HEK293 (cell line): ENCODE results near the gene CEP295NL.

ENCODE experiments used
- CTCF ChIA-PET: fragments of 350-600 bp; formaldehyde crosslinking; extraction: SDS; loops from one replicate; lab custom pipeline; 2021; ENCODE audit warnings: antibody characterized with exemption; lab: Yijun Ruan, JAX
- POLR2A ChIA-PET: fragments of 300-600 bp; formaldehyde crosslinking; extraction: SDS; loops from one replicate; lab custom pipeline; 2020; ENCODE audit warnings: antibody characterized with exemption, inconsistent platforms; lab: Yijun Ruan, JAX
- H3K27ac ChIP-seq: fragments of 200-500 bp; sonication (Bioruptor generic); 2 replicates; pipeline ENCODE4 v1.5.1; 2014; ENCODE audit warnings: low read depth, low read length, control low read depth, inconsistent platforms; ENCODE audit errors: extremely low read depth
- H3K36me3 ChIP-seq, 2 experiments: fragments of 200-500 bp in 1 of 2; sonication (Bioruptor generic) in 1 of 2; 1 replicate in 1 of 2; 2 replicates in 1 of 2; pipeline ENCODE4 v1.5.1; 2014 to 2017; ENCODE audit warnings: inconsistent platforms in 2 of 2, low read length in 2 of 2; ENCODE audit not compliant: control insufficient read depth in 2 of 2, insufficient read depth in 1 of 2
- H3K4me1 ChIP-seq: fragments of 200-500 bp; sonication (Bioruptor generic); 2 replicates; pipeline ENCODE4 v1.5.1; 2014; ENCODE audit warnings: mild to moderate bottlenecking, low read length, inconsistent platforms; ENCODE audit not compliant: control insufficient read depth, insufficient read depth
- H3K4me3 ChIP-seq: 2 replicates; pipeline ENCODE4 v1.5.1; 2011; ENCODE audit warnings: low read depth, mild to moderate bottlenecking, control low read depth, low read length, moderate library complexity
- H3K9me3 ChIP-seq: fragments of 200-500 bp; sonication (Bioruptor generic); 2 replicates; pipeline ENCODE4 v1.5.1; 2014; ENCODE audit warnings: low read depth, low read length, inconsistent platforms; ENCODE audit not compliant: control insufficient read depth, insufficient read depth
- BCL11A ChIP-seq: fragments of 450-650 bp; formaldehyde crosslinking; IDR thresholded peaks from 2 replicates; pipeline ENCODE4 v1.5.1; 2016; ENCODE audit warnings: low read depth, missing biosample characterization, missing genetic modification characterization
- FEZF1 ChIP-seq: fragments of 450-650 bp; formaldehyde crosslinking; IDR thresholded peaks from 2 replicates; pipeline ENCODE4 v1.5.1; 2016; ENCODE audit warnings: missing biosample characterization, missing genetic modification characterization
- GLI2 ChIP-seq: fragments of 450-650 bp; formaldehyde crosslinking; IDR thresholded peaks from 2 replicates; pipeline ENCODE4; 2017; ENCODE audit warnings: missing biosample characterization, missing genetic modification characterization, low read depth, borderline replicate concordance
- KLF1 ChIP-seq: fragments of 450-650 bp; formaldehyde crosslinking; IDR thresholded peaks from 2 replicates; pipeline ENCODE4 v1.5.1; 2016; ENCODE audit warnings: missing biosample characterization, missing genetic modification characterization
- MZF1 ChIP-seq: fragments of 450-650 bp; formaldehyde crosslinking; IDR thresholded peaks from 2 replicates; pipeline ENCODE4 v1.5.1; 2017; ENCODE audit warnings: missing biosample characterization, missing genetic modification characterization, borderline replicate concordance
- SCRT2 ChIP-seq: fragments of 450-650 bp; formaldehyde crosslinking; IDR thresholded peaks from 2 replicates; pipeline ENCODE4 v1.5.1; 2016; ENCODE audit warnings: missing biosample characterization, missing genetic modification characterization
- SP2 ChIP-seq: fragments of 450-650 bp; formaldehyde crosslinking; IDR thresholded peaks from 2 replicates; pipeline ENCODE4 v1.5.1; 2016; ENCODE audit warnings: missing biosample characterization, missing genetic modification characterization
- YY1 ChIP-seq: fragments of 450-650 bp; formaldehyde crosslinking; IDR thresholded peaks from 2 replicates; pipeline ENCODE4 v1.5.1; 2018; ENCODE audit warnings: missing biosample characterization, missing genetic modification characterization
- YY2 ChIP-seq: fragments of 450-650 bp; formaldehyde crosslinking; IDR thresholded peaks from 2 replicates; pipeline ENCODE4 v1.5.1; 2016; ENCODE audit warnings: missing biosample characterization, missing genetic modification characterization
- ZBTB20 ChIP-seq: fragments of 450-650 bp; formaldehyde crosslinking; IDR thresholded peaks from 2 replicates; pipeline ENCODE4 v1.5.1; 2016; ENCODE audit warnings: missing biosample characterization, missing genetic modification characterization
- ZBTB48 ChIP-seq: fragments of 450-650 bp; formaldehyde crosslinking; IDR thresholded peaks from 2 replicates; pipeline ENCODE4 v1.5.1; 2016; ENCODE audit warnings: missing biosample characterization, missing genetic modification characterization
- ZNF132 ChIP-seq: fragments of 450-650 bp; formaldehyde crosslinking; IDR thresholded peaks from 2 replicates; pipeline ENCODE4 v1.5.1; 2017; ENCODE audit warnings: missing biosample characterization, missing genetic modification characterization, borderline replicate concordance
- ZNF146 ChIP-seq: fragments of 450-650 bp; formaldehyde crosslinking; IDR thresholded peaks from 2 replicates; pipeline ENCODE4 v1.5.1; 2016; ENCODE audit warnings: missing biosample characterization, missing genetic modification characterization
- ZNF174 ChIP-seq: fragments of 450-650 bp; formaldehyde crosslinking; IDR thresholded peaks from 2 replicates; pipeline ENCODE4 v1.5.0; 2017; ENCODE audit warnings: missing biosample characterization, mild to moderate bottlenecking, missing genetic modification characterization
- ZNF19 ChIP-seq: fragments of 450-650 bp; formaldehyde crosslinking; IDR thresholded peaks from 2 replicates; pipeline ENCODE4; 2016; ENCODE audit warnings: missing biosample characterization, missing genetic modification characterization, low read depth
- ZNF202 ChIP-seq: fragments of 450-650 bp; formaldehyde crosslinking; IDR thresholded peaks from 2 replicates; pipeline ENCODE4 v1.5.1; 2016; ENCODE audit warnings: missing biosample characterization, missing genetic modification characterization, borderline replicate concordance
- ZNF248 ChIP-seq: fragments of 450-650 bp; formaldehyde crosslinking; IDR thresholded peaks from 2 replicates; pipeline ENCODE4 v1.5.1; 2017; ENCODE audit warnings: missing biosample characterization, missing genetic modification characterization
- ZNF433 ChIP-seq: fragments of 450-650 bp; formaldehyde crosslinking; IDR thresholded peaks from 2 replicates; pipeline ENCODE4 v1.5.1; 2016; ENCODE audit warnings: missing biosample characterization, missing genetic modification characterization, low read depth
- ZNF514 ChIP-seq: fragments of 450-650 bp; formaldehyde crosslinking; IDR thresholded peaks from 2 replicates; pipeline ENCODE4 v1.5.1; 2016; ENCODE audit warnings: missing biosample characterization, missing genetic modification characterization
- ZNF529 ChIP-seq: fragments of 450-650 bp; formaldehyde crosslinking; IDR thresholded peaks from 2 replicates; pipeline ENCODE4 v1.5.1; 2017; ENCODE audit warnings: missing genetic modification characterization, missing biosample characterization; ENCODE audit not compliant: insufficient replicate concordance
- ZNF544 ChIP-seq: fragments of 450-650 bp; formaldehyde crosslinking; IDR thresholded peaks from 2 replicates; pipeline ENCODE4 v1.5.0; 2017; ENCODE audit warnings: missing biosample characterization, missing genetic modification characterization
- ZNF549 ChIP-seq: fragments of 450-650 bp; IDR thresholded peaks from 2 replicates; pipeline ENCODE4 v1.5.1; 2018; ENCODE audit warnings: missing biosample characterization, missing genetic modification characterization, mild to moderate bottlenecking, inconsistent platforms, moderate library complexity
- ZNF585B ChIP-seq: fragments of 450-650 bp; formaldehyde crosslinking; IDR thresholded peaks from 2 replicates; pipeline ENCODE4 v1.5.1; 2016; ENCODE audit warnings: missing biosample characterization, missing genetic modification characterization
- ZNF610 ChIP-seq: fragments of 450-650 bp; formaldehyde crosslinking; IDR thresholded peaks from 2 replicates; pipeline ENCODE4 v1.5.1; 2016; ENCODE audit warnings: missing biosample characterization, missing genetic modification characterization, borderline replicate concordance
- ZNF621 ChIP-seq: fragments of 450-650 bp; formaldehyde crosslinking; IDR thresholded peaks from 2 replicates; pipeline ENCODE4 v1.5.1; 2017; ENCODE audit warnings: missing biosample characterization, missing genetic modification characterization
- ZNF629 ChIP-seq: fragments of 450-650 bp; formaldehyde crosslinking; IDR thresholded peaks from 2 replicates; pipeline ENCODE4 v1.5.1; 2017; ENCODE audit warnings: missing biosample characterization, missing genetic modification characterization
- ZNF777 ChIP-seq: fragments of 450-650 bp; formaldehyde crosslinking; IDR thresholded peaks from 2 replicates; pipeline ENCODE4 v1.5.1; 2017; ENCODE audit warnings: missing biosample characterization, missing genetic modification characterization, borderline replicate concordance
- ZNF843 ChIP-seq: fragments of 450-650 bp; formaldehyde crosslinking; IDR thresholded peaks from 2 replicates; pipeline ENCODE4 v1.5.1; 2016; ENCODE audit warnings: missing biosample characterization, missing genetic modification characterization
- ZSCAN16 ChIP-seq: fragments of 450-650 bp; formaldehyde crosslinking; IDR thresholded peaks from 2 replicates; pipeline ENCODE4 v1.5.1; 2016; ENCODE audit warnings: missing biosample characterization, missing genetic modification characterization
- ZSCAN23 ChIP-seq: fragments of 450-650 bp; formaldehyde crosslinking; IDR thresholded peaks from 2 replicates; pipeline ENCODE4 v1.5.1; 2016; ENCODE audit warnings: missing biosample characterization, missing genetic modification characterization
- TF ChIP-seq, protein P1 (sequence below): fragments of 450-650 bp; formaldehyde crosslinking; IDR thresholded peaks from 2 replicates; pipeline ENCODE4 v1.5.1; 2016; ENCODE audit warnings: missing biosample characterization, missing genetic modification characterization
- TF ChIP-seq, protein P2 (sequence below): fragments of 450-650 bp; formaldehyde crosslinking; IDR thresholded peaks from 2 replicates; pipeline ENCODE4 v1.5.1; 2016; ENCODE audit warnings: missing biosample characterization, missing genetic modification characterization
- TF ChIP-seq, protein P3 (sequence below): fragments of 450-650 bp; formaldehyde crosslinking; IDR thresholded peaks from 2 replicates; pipeline ENCODE4 v1.5.1; 2016; ENCODE audit warnings: missing biosample characterization, missing genetic modification characterization
- TF ChIP-seq, protein P4 (sequence below): fragments of 450-650 bp; formaldehyde crosslinking; IDR thresholded peaks from 2 replicates; pipeline ENCODE4 v1.5.1; 2016; ENCODE audit warnings: missing biosample characterization, missing genetic modification characterization

CEP295NL gene

DNA sequence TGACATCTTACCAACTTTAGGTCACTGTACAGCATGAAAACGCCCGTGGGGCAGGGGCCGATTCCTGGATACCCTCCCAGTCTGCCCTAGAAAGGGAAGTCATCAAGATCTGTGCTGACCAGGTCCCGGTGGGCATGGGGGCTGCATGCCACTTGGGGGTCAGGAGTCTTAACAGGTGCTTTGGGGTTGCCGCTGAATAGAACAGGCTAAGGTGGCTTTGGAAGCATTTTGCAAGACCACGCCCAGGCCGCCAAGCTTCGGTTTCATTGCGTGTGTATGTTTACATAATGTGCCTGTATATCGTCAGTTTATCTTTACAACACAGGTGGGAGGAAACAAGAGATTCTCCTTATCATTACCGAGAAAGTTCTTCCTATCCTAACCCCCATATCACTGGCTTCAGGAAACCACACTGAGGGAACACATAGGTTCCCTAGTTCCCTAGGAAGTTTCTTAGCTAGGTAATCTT lies 49.0 kb downstream of the CEP295NL start:
- Histone ChIP-seq H3K4me1 (peaks cover 13% of the 10 kb centered on the region), H3K9me3 (no peaks in the 10 kb centered on the region), H3K27ac (no peak overlapping the region), H3K36me3 (peaks cover 0 to 14% of the 10 kb centered on the region in 2 experiments; a peak in 1 of 3 replicates), H3K4me3 (no peak overlapping the region)
- ChIA-PET POLR2A (interaction anchor here (0.6 to 1.8 kb wide), 3 partner anchors 13 to 121 kb away, joined by 3 to 4 read pairs (median 3); no protein-coding TSS in a partner anchor), CTCF (interaction anchor here (0.6 to 4.5 kb wide), 5 partner anchors 11 to 768 kb away, joined by 3 to 36 read pairs (median 16); no protein-coding TSS in a partner anchor)
- TF ChIP-seq YY2 (tag by site-specific recombination), result no peak
- TF ChIP-seq ZBTB48 (tag by site-specific recombination), result no peak
- TF ChIP-seq ZNF621 (tag by site-specific recombination), result no peak
- TF ChIP-seq ZNF544 (tag by site-specific recombination), result no peak
- no peak for TF ChIP-seq ZNF19 (tag by site-specific recombination)
- no peak for TF ChIP-seq ZNF132 (tag by site-specific recombination)
- no peak for TF ChIP-seq ZNF146
- TF ChIP-seq, protein P1, sequence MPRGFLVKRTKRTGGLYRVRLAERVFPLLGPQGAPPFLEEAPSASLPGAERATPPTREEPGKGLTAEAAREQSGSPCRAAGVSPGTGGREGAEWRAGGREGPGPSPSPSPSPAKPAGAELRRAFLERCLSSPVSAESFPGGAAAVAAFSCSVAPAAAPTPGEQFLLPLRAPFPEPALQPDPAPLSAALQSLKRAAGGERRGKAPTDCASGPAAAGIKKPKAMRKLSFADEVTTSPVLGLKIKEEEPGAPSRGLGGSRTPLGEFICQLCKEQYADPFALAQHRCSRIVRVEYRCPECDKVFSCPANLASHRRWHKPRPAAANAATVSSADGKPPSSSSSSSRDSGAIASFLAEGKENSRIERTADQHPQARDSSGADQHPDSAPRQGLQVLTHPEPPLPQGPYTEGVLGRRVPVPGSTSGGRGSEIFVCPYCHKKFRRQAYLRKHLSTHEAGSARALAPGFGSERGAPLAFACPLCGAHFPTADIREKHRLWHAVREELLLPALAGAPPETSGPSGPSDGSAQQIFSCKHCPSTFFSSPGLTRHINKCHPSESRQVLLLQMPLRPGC, result no peak
- no peak for TF ChIP-seq ZNF174
- TF ChIP-seq ZSCAN23 (tag by site-specific recombination), result no peak
- no peak for TF ChIP-seq ZNF610 (tag by site-specific recombination)
- TF ChIP-seq KLF1, result peak; percentile 82
- TF ChIP-seq ZNF629 (tag by site-specific recombination), result peak; percentile 42; the same call in 1 of the 2 replicates
- TF ChIP-seq YY1 (tag by site-specific recombination), result no peak
- no peak for TF ChIP-seq ZNF248 (tag by site-specific recombination)
- TF ChIP-seq, protein P2, sequence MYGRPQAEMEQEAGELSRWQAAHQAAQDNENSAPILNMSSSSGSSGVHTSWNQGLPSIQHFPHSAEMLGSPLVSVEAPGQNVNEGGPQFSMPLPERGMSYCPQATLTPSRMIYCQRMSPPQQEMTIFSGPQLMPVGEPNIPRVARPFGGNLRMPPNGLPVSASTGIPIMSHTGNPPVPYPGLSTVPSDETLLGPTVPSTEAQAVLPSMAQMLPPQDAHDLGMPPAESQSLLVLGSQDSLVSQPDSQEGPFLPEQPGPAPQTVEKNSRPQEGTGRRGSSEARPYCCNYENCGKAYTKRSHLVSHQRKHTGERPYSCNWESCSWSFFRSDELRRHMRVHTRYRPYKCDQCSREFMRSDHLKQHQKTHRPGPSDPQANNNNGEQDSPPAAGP (tag by site-specific recombination), result 0 out of 2 replicates have a peak, but pooled peaks have one; percentile 37
- TF ChIP-seq SP2, result no peak
- TF ChIP-seq SCRT2 (tag by site-specific recombination), result peak; percentile 79
- TF ChIP-seq ZNF202 (tag by site-specific recombination), result no peak
- TF ChIP-seq ZNF514 (tag by site-specific recombination), result no peak
- TF ChIP-seq, protein P3, sequence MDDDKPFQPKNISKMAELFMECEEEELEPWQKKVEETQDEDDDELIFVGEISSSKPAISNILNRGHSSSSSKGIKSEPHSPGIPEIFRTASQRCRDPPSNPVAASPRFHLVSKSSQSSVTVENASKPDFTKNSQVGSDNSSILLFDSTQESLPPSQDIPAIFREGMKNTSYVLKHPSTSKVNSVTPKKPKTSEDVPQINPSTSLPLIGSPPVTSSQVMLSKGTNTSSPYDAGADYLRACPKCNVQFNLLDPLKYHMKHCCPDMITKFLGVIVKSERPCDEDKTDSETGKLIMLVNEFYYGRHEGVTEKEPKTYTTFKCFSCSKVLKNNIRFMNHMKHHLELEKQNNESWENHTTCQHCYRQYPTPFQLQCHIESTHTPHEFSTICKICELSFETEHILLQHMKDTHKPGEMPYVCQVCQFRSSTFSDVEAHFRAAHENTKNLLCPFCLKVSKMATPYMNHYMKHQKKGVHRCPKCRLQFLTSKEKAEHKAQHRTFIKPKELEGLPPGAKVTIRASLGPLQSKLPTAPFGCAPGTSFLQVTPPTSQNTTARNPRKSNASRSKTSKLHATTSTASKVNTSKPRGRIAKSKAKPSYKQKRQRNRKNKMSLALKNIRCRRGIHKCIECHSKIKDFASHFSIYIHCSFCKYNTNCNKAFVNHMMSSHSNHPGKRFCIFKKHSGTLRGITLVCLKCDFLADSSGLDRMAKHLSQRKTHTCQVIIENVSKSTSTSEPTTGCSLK (tag by site-specific recombination), result no peak
- TF ChIP-seq ZSCAN16 (tag by site-specific recombination), result no peak
- TF ChIP-seq ZNF529 (tag by site-specific recombination), result no peak
- no peak for TF ChIP-seq ZBTB20 (tag by site-specific recombination)
- no peak for TF ChIP-seq ZNF777 (tag by site-specific recombination)
- peak; percentile 47; the same call in 1 of the 2 replicates for TF ChIP-seq ZNF843
- no peak for TF ChIP-seq FEZF1 (tag by site-specific recombination)
- TF ChIP-seq ZNF549 (tag by site-specific recombination), result no peak
- TF ChIP-seq MZF1, result no peak
- no peak for TF ChIP-seq ZNF433
- TF ChIP-seq, protein P4, sequence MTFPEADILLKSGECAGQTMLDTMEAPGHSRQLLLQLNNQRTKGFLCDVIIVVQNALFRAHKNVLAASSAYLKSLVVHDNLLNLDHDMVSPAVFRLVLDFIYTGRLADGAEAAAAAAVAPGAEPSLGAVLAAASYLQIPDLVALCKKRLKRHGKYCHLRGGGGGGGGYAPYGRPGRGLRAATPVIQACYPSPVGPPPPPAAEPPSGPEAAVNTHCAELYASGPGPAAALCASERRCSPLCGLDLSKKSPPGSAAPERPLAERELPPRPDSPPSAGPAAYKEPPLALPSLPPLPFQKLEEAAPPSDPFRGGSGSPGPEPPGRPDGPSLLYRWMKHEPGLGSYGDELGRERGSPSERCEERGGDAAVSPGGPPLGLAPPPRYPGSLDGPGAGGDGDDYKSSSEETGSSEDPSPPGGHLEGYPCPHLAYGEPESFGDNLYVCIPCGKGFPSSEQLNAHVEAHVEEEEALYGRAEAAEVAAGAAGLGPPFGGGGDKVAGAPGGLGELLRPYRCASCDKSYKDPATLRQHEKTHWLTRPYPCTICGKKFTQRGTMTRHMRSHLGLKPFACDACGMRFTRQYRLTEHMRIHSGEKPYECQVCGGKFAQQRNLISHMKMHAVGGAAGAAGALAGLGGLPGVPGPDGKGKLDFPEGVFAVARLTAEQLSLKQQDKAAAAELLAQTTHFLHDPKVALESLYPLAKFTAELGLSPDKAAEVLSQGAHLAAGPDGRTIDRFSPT (tag by site-specific recombination), result no peak
- TF ChIP-seq BCL11A (tag by site-specific recombination), result no peak
- TF ChIP-seq GLI2, result no peak
- TF ChIP-seq ZNF585B, result no peak
